HL-60 (cell line): ENCODE measurements around the gene PPP6R2.

Experiments used
- POLR2AphosphoS5 ChIP-seq: IDR thresholded peaks from 2 replicates; pipeline ENCODE4 v1.6.1; 2012; ENCODE audit warnings: low read depth
- TF ChIP-seq, protein P1 (sequence below): IDR thresholded peaks from one replicate; pipeline ENCODE4 v1.5.1; 2011; ENCODE audit warnings: low read length, control low read depth, inconsistent platforms; ENCODE audit not compliant: insufficient read depth

DNA sequence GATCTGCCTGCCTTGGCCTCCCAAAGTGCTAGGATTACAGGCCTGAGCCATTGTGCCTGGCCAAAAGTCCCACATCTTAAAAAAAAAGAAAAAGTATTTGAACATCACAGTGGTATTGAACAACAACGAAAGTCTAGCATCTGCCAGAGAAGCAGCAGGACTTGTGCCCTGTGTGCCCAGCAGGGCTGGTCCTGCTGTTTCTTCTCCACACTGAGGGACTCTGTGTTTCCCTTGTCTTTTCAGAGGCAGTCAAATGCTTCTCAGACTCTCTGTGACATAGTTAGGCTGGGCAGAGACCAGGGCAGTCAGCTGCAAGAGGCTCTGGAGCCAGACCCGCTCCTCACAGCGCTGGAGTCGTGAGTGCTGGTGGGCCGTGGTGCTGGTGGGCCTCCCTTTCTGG, 75.5 kb downstream of the PPP6R2 start:
- TF ChIP-seq, protein P1, sequence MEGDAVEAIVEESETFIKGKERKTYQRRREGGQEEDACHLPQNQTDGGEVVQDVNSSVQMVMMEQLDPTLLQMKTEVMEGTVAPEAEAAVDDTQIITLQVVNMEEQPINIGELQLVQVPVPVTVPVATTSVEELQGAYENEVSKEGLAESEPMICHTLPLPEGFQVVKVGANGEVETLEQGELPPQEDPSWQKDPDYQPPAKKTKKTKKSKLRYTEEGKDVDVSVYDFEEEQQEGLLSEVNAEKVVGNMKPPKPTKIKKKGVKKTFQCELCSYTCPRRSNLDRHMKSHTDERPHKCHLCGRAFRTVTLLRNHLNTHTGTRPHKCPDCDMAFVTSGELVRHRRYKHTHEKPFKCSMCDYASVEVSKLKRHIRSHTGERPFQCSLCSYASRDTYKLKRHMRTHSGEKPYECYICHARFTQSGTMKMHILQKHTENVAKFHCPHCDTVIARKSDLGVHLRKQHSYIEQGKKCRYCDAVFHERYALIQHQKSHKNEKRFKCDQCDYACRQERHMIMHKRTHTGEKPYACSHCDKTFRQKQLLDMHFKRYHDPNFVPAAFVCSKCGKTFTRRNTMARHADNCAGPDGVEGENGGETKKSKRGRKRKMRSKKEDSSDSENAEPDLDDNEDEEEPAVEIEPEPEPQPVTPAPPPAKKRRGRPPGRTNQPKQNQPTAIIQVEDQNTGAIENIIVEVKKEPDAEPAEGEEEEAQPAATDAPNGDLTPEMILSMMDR: no peak
- no peak for TF ChIP-seq POLR2AphosphoS5
